GM18507 (cell line): ENCODE results near the gene EIPR1.
"Not testable (repeated sequence)": the region's sequence is repeated elsewhere in the genome, so short reads cannot be mapped to it uniquely, and the experiment has no call there.

Experiments used
- DNase-seq: peaks from one replicate; pipeline ENCODE4 v3.0.0; 2011; ENCODE audit warnings: low read depth; ENCODE audit not compliant: insufficient read length; ENCODE audit errors: extremely low spot score
- FAIRE-seq: peaks from 2 replicates; lab custom pipeline; 2011; peaks lifted over from hg19 to GRCh38; lab: Jason Lieb, UNC

The EIPR1 gene

DNA sequence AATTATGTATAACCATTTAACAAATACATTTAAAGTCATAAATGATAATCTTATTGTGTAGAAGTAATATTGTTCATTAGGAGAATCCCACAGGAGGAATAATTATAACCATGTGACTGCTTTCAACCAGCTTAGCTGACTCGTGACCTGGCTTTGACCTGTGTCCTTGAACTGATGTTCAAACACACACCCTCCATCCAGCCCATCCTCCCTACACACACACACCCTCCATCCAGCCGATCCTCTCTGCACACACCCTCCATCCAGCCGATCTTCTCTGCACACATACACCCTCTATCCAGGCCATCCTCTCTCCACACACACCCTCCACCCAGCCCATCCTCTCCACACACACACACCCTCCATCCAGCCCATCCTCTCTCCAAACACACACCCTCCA, 83.5 kb downstream of the EIPR1 start:
- DNase-seq: no peak
- no peak for FAIRE-seq

DNA sequence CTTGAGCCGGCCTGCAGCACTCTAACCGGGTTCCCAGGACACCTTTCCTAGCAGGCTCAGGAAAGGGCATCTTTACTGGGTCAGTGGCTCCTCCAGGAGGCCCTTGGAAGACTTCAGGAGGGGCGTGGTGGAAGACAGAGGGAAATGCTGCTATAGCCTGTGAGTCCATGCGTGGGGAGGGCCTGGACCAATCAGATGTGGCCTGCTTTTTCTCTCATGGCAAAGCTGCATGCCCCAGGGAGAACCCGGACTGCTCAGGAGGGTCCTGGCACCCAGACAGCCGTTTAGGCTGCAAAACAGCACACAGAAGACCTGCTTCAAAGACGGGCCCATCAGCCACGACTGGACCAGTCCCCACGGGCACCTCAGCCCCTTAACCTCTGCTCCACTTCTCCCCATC, 84.4 kb downstream of the EIPR1 start:
- no peak for DNase-seq
- FAIRE-seq: no peak

DNA sequence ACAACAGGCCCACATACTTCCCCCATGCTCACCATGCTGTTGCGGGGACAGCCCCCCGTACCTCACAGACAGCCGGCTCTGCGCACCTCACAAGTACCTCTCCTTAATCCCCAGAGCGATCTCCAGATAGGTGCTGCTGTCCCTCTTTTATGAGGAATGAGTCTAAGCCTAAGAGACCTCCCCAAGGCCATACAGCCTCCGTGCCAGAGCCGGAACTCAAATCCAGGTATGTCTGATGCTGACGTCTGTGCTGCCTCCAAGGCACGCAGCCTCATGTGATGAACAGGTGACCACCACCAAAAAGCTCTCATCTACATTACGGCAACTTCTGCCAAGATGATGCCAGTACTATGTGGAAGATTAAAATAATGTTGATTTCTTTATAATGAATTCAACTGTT, 85.2 kb downstream of the EIPR1 start:
- DNase-seq: no peak
- FAIRE-seq: no peak

DNA sequence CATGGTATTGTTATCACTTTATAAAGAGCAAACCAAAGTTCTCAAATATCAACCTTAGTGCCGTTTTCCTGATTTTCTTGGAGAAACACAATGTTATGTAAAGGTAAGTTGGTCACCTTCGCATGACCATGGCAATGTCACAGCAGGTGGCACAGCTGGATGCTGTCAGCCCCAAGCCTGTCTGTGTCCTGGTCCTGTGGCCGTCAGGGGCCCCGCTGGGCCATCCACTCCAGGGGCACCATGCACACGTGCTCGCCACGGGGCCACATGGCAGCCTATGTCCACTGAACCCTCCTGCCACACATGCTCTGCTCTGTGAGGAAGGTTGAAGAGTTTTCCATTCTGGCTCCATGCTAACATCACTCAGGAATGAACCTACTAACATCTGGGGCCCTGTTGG, 85.9 kb downstream of the EIPR1 start:
- FAIRE-seq (no peak), DNase-seq (no peak)

DNA sequence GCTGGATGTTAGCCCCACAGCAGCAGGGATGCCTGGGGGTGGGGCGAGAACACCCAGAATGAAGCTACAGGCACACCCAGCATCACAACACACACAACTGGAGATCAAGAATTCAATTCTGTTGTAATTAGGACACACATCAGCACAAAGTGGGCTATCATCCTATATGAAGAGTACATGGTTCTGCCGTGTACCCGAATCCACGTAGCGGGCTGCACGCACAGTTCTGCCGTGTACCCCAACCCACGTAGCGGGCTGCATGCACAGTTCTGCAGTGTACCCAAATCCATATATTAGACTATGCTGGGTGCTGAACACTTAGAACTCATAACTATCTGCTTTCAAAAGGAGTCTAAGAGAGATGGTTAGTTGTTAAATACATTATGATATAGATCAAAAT, 86.5 kb downstream of the EIPR1 start:
- DNase-seq (no peak), FAIRE-seq (no peak)

DNA sequence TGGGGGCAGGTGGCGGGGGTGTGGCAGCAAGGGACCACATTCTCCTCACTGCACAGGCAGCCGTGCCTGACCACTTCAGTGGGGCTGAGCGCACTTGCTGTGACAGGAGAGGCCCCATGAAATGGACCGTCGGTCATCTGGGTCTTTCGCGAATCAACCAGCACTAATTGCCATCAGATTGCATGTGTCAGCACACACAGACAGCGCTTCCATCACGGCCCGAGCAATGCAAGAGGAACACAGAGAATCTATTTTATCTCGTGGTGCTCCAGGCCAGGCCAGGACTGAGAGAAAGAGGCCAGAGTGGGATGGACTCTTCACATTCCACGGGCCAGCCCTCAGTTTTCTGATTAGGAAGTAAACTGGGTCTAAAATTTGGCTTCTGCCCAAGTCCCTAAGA, 87.0 kb downstream of the EIPR1 start:
- DNase-seq: no peak
- no peak for FAIRE-seq

DNA sequence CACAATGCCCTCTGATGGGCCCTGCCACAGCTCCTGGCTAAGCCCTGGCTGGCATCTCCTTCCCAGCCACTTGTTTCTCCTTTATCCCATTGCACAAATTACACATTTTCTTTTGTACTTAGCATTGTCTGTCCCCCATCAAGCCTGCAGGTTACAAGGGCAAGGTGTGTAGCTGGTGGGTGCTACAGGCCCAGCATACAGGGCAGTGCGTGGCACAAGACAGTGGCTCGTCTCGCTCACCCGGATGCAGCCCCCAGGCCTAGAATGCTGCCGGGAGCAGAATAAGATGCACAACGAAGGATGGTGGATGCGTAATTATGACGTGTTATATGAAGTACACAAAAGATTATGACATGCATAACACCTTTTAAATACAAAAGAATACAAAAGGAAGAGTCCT, 87.6 kb downstream of the EIPR1 start:
- no peak for FAIRE-seq
- no peak for DNase-seq

DNA sequence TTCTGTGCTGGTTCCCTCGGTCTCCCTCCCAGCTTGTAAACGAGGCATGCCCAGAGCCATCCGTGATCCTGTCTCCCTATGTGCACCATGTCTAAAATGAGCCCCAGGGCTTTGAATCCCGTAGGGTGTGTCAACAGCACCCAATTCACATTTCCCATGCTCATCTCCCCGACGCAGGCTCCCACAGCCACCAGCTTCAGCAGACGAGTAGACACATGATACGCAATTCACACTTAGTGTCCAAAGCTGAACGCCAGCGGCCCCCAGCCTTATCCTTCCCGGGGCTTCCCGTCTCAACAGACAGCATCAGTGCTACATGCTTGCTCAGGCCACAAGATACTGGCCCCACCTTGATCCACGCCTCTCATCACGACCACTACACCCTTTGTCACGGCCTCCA, 88.1 kb downstream of the EIPR1 start:
- DNase-seq (no peak), FAIRE-seq (no peak)

DNA sequence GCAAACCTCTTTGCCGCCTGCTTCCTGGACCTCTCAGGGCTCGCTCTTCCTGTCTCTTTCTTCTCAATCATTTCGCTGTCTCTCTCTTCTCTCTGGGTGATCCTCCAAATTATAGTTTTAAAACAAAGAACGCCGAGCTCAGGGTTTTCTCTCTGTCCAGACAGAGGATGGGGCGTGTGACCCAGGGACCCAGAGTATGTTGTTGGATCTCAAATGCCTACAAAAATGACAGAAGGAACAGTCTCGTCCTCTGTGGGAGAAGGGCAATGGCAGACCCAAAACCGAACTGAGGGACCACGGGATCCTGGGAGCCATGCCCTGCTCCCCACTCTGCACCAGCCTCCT, 88.5 kb downstream of the EIPR1 start:
- no peak for DNase-seq
- no peak for FAIRE-seq

DNA sequence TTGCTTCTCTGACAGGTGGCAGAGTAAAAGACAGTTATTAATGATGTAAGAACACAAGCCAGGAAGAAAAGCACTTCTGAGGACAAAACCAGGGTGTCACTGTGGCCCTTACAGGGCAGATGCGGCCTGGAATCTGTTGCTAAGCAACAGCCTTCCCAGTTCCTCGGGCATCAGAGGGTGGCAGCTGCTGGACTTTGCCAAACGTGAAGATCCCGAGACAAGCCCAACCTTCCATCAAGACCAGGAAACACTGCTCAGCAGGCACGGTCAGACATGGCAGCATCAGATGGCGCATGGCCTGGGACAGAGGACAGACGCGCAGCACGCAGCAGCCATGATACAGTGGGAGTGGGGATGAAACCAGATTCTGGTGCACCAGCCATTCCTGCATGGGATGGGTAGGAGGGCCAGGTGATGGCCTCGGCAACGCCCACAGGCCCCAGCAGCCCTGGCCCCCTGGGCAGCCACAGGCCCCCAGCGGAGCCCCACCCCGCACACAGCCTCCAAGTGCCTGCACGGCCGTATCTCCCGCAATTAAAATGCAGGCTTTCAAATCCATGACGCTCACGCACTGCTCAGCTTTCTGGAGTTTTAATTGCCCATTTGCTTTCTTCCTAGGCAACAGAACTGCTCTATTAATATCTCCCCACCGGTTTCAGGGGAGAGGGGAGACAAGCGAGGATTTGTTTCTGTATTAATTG, 89.0 kb downstream of the EIPR1 start:
- DNase-seq: no peak
- FAIRE-seq: no peak

DNA sequence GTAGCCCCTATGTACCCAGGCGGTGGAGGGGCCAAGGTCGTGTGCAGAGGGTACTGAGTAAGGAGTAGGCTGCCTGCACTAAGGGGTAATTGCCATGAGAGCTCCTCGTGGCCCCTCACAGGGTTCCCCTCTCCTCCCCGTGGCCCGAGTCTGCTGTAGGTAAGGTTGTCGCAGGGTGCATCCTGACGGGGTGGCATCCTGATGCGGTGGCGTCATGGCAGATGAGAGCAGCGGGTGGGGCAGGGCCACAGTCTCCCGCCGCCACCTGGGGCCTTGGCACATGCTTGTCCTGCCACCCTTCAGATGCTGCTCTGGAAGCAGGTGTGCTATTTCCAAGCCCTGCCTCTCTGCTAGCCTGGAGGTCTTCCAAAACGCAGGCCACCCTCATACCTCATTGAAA, 89.7 kb downstream of the EIPR1 start:
- no peak for FAIRE-seq

DNA sequence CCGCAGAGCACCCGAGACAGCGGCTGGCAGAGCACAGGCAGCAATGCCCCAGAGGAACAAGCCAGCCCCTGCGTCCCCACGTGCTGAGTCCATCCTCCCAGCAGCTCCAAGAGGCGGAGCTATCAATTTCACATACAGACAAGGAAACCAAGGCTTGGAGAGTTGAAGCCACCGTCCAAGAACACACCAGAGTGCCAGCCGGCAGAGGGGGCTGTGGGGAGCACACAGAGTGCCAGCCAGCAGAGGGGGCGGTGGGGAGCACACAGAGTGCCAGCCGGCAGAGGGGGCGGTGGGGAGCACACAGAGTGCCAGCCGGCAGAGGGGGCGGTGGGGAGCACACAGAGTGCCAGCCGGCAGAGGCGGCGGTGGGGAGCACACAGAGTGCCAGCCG, 91.0 kb downstream of the EIPR1 start:
- DNase-seq, FAIRE-seq: not testable (repeated sequence)

More for the DNA sequence above, 89.7 kb downstream of the EIPR1 start:
- DNase-seq: no peak

DNA sequence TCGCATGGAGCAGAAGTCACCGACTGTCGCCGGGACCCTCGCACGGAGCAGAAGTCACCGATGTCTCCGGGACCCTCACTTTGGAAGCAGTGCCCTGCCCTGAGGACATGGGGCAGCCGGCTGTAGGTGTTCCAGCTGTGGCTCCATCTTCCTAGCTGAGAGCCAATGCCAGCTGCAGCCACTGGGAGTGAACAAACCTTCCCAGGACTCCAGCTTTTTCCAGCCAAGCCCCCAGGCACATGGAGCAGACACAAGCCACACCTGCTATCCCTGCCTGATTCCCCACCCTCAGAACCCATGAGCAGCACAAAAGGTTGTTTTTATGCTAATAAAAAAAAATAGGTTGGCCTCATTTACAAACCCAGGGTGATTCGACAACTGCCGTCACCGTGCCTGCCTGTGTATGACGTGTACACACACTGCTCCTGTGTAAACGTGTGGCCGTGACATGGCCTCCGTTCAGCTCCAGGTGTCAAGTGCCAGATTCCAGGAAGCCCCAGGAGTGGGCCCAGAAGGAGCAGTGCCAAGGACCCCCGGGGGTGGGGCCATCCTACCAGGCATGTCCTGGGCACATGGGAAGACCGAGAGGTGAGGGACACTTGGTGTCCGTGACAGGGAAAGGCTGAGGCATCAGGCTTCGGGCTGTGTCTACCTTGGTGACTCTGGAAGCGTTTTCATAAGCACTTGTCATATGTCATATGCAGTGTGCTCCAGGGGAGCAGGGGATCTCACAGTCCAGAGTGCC, 91.5 kb downstream of the EIPR1 start:
- DNase-seq (no peak), FAIRE-seq (no peak)

DNA sequence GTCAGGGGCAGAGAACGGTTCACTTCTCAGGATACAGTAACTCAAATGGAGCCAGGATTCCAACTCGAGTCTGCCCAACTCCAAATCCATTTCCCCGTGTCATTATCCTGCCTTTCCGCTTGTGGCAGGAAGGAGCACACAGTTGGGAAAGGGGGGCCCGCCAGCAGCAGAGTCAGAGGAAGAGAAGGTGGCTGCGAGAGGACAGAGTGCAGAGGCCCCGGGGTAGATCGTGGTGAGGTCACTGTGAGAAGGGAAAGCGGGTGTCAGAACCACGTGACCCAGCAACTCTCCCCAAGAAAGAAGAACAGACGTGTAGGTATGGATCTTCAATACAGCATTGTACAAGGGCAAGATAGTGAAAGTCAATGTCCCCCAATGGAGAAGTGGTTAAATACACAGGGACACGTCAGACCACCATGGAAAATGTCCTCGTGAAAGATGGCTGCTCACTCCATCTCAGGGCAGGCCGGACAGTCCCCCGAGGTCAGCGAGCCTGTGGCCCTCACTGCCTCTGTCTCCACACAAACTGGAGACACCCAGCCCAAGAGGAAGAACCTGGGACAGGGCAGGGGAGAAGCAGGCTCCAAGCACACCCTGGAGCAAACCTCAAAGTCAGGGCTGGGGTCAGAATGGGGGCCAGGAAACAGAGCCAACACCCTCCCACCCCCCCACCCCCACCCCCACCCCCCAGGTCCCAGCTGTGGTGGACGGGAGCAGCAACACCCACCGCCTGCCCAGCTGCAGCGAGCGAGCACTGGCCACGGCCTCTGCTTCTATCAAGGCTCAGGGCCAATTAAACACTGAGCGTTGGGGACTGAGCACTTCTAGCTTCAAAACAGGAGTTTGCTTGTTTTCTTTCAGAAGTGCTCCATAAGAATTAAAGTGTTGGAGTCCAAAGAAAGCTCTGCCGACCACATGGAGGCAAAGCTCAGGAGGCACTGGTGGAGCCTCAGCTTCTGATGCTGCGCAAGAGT, 92.7 kb downstream of the EIPR1 start:
- FAIRE-seq (no peak), DNase-seq (no peak)

DNA sequence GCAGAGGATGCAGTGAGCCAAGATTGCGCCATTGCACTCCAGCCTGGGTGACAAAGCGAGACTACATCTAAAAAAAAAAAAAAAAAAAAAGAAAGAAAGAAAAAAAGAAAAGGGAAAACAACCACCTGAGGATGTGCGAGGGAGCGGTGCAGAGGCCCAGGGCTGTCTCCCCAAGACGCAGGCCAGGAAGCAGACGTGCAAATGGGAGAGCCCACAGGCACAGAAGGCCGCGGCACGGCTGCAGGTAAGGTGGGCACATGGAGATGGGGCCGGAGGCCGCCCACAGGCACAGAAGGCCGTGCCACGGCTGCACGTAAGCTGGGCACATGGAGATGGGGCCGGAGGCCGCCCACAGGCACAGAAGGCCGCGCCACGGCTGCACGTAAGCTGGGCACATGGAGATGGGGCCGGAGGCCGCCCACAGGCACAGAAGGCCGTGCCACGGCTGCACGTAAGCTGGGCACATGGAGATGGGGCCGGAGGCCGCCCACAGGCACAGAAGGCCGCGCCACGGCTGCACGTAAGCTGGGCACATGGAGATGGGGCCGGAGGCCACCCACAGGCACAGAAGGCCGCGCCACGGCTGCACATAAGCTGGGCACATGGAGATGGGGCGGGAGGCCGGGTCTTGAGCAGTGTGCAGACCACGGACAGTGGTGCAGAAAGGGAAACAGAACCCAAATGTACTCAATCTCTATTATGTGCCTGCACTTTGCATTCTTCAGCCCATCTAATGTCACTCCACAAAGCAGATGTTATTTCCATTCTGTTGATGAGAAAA, 93.6 kb downstream of the EIPR1 start:
- FAIRE-seq, DNase-seq: not testable (repeated sequence)

DNA sequence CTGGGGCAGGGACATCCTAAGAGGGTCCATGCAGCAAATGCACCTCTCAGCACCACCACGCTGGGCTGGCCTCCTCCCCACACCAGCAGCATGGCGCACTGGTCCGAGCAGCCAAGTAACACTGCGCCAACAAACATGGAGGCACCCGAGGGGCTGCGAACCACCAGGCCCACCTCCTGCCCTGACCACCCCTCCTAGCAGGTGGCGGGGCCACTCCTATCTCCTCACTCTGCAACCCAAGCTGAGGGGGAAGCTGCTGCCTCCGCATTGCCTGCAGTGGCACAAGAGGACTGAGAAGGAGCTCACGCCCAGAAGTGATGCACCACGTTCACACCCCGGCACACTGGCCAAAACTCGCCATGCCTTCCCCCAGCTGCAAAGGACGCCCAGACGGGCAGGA, 94.4 kb downstream of the EIPR1 start:
- DNase-seq (no peak), FAIRE-seq (no peak)

DNA sequence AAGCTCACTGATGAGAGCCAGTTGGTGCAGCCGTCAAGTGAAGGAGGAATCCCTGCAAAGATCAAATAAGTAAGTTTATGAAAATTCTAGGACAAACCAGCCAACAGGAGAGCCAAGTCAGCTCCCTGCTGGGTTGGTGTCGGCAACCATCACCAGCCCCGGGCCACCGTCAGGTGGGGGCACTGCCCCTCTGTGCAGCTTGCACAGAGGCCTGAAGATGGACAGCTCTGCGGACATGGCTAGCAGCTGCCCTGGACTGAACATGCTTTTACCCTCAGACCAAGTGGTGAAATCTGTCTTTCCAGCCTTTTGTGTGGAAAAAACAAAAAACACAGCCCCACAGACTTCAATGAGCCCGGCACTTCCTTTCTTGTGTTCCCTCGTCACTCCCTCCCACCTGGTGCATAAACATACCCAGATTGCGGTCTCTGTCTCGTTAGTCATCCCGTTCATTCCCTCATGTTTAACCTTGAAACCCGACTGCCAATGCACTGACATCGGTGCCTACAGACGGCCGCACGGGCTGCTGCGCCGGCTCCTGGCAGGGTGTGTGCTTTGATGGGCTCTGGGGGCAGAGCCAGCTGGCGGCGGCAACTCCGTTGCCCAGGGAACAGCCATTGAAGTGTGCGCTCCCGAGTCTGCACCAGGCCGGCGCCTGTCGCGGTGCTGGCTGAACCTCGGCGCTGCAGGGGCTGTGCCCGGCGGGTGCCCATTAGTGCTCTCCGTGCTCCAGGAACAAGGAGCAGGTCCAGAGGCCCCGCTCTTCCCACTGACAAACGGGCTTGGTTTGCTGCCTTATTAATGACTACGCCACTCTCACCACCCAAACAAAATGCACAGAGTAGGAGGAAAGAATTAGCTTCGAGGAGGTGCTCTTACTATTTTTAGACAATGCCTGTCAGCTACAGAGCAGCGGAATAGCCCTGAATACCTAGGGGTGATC, 95.3 kb downstream of the EIPR1 start:
- DNase-seq (no peak), FAIRE-seq (no peak)

DNA sequence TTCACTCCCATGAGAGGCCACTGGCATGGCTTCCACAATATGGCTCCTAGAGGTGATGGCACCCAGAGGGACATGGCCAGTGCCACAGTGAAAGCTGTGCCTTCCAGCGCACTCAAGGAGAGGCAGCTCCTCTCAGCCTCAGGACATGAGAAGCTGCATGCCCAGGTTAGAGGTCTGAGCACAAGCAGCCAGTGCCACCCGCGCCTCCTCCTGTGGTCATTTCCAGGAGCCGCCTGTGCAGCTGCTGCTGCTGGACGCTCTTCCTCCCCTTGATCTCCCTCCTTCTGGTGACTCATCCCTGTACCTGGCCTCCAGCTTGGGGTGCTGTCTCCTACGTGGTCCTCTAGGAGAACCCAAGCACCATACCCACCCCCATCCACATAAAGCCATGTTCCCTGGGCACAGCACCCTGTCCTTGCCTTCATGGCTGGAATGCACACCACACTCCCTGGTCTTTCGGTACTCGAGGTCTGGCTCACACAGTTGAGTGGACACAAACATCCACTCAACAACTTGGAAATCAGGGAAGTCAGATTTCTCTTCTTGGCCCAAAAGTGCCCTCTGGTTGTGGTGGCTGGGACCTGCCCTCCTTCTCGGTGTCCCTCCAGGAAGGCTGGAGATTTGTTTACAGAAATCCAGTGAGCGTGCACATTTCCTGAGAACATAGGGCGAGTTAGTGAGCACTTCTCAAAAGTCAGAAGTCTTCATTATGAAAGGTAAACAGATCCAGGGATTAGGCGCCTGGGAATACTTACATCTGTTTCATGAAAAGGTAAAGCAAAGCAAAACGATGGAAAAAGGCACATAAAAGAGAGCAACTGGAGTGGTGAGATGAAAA, 96.7 kb downstream of the EIPR1 start:
- no peak for DNase-seq
- no peak for FAIRE-seq
